ENCODE data around the gene ECE2.

- no peak for TF ChIP-seq POLR2A (IDR thresholded peaks at IDR 0.05)
- no peak for TF ChIP-seq CTCF (IDR thresholded peaks at IDR 0.05)
Measured at GRCh38 chr3:184323696-184324095, 47.9 kb downstream of the ECE2 start.

Data from tibial nerve (tissue), 3 donors.